NCI-H2107 treated with DMSO at 0.1 percent for 48 hours (cell line): ENCODE data around the gene RTN4RL1.
"Not testable (repeated sequence)": the region's sequence is repeated elsewhere in the genome, so short reads cannot be mapped to it uniquely, and the experiment has no call there.

Experiments
- DNase-seq: peaks from one replicate; lab custom pipeline; 2025; ENCODE audit not compliant: unreplicated experiment; lab: John Stamatoyannopoulos, UW

RTN4RL1 gene

DNA sequence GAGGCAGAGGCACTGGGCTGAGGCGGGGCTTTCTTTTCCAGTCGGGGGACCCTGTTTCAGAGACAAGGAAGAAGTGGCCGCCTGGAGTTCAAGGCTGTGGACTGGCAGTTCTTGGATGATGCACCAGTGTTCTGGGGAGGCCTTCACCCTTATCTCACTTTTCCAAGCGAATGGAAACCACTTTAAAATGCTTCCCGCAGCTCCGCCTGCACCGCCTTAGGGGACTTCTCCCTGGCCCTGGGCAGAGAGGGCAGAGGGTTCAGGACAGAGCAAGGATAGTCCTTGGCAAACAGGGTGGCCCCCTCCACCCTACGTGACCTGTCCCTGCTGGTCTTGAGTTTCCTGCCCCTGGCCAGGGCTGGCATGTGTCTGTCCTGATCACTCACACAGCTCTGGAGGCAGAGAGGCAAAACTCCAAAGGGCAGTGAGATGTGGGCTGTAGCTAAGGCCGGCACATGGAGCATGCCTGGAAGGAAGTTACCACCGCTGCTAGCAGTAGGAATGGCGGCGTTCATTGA lies 20.6 kb downstream of the RTN4RL1 start:
- DNase-seq, result no peak

DNA sequence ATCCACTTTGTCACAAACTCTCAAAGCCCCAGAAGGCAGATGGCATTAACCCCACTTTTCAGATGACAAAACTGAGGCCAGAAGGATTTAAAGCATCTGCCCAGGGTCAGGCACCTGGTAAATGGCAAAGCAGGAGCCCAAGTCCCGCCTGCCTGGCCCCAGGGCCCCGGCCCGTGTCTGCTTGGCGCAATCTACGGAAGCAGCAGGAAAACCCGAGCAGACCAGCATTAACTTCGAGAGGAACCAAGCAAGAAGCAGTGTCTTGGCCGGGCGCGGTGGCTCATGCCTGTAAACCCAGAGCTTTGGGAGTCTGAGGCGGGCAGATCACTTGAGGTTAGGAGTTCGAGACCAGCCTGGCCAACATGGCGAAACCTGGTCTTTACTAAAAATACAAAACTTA lies 21.6 kb downstream of the RTN4RL1 start:
- DNase-seq, result no peak

DNA sequence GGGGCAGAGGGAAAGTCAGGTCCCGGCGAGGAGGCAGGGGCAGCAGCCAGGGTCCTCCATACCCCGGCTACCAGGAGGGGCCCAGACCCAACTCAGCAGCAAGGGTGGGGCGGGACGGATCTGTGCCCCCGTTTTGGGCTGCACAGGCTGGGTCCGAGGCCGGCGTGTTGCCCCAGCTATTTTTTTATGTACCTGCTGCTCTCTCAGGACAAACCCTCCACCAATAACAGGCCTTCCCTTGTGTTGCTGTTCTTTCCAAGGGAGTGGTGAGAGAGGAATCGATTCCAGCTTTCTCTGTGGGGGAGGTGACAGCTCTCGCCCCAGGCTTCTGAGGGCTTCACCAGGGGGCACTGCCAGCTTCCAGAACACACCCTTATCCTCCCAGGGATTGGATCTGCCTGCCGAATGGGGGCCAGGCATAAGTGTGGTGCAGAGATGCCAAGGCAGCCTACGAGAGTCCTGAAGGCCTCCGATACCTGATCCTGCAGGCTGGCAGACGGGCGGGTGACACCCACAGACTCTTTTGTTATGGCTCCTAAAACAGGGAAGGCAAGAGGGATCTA lies 22.3 kb downstream of the RTN4RL1 start:
- DNase-seq, result no peak

DNA sequence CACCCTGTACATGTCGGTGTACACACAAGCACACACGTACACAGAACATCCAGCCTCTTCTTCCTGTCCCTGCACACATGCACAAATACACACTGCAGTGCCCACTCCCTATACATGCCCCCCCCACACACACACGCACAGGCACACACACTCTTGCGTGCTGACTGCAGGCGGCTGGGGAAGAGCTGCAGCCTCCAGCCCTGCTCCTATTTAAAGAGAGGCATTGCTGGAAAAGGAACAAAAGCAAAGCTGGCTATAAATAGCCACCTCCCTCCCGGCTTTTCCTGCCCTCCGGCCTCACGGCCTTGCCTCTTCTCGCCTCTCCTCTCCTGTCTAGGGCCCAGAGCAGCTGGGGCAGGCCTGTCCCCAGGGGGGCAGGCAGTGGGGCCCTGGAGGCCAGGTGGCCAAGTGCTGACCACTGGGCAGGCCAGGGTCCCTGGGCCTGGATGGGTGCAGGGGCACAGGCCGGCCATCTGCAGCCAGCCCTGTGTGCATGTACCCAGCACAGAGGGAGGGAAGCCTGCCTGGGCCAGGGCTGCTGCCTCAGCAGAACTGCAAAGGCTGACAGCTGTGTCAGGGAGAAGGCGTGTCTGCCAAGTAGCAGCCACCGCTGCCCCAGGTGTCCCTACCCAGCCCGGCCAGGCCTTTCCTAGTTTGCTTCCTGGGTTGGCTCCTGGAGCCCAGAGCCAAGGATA lies 25.4 kb downstream of the RTN4RL1 start:
- DNase-seq, result no peak

DNA sequence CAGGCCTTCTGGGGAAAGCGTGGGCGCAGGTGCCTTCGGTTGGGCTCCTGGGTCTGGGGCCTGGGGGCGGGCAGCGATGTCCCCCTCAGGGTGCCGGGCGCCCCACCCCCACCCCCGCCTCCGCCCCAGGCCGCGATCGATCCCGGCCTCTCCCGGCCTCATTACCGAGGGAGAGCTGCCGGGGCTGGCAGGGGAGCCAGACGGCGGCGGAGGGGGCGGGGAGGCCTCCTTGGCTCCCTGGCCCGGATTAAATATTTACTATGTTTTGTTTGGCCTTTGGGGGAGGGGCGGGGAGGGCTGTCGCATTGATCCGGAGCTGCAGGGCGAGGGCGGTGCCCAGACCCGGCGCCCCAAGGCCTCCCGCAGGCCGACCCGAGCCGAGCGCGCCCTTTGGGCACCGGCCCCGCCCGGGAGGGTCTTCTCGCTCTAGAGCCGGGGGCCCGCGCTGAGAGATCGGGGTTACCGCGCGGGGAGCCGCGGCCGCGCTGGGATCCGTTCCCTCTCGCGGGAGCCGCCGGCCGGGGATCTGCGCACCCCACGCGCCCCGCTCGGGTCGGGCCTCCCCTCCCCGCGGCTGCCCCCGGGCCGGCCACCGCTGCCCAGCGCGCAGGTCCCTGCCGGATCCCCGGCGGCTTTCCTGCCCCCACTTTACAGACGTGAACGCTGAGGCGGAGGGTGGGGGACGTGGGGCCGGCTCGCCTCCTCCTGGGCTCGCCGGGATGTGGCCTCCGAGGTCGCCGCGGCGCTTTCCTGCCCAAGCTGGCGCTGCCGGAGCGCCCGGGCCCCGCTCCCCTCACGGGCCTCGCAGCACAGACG lies 27.0 kb downstream of the RTN4RL1 start:
- no peak for DNase-seq

DNA sequence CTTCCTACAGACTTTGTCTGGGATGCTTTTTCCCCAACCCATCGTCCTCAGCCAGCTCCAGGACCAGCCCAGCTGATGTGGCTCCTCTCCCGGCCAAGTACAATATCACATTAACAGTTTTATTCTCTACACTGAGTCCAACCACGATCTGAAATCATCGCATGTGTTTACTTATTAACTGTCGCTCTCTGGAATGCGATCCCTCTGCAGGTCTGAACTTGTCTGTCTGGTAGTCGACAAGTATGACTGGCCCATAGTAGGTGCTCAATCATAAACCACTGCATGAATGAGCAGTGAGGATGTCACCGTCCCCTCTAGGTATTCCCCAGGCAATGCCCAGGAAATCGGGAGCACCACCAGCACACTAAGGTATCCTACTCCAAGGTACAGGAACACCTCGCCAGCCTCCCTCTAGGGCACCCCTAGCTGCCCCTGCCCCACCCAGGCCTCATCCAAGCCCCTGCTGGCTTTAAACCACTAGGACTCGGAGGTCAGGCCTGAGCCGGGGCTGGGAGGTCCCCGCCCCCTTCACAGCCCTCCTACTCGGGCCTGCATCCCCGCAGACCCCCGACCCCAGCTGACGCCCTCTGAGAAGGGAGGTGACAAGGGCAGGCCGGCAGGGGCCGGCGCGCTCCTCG lies 27.7 kb downstream of the RTN4RL1 start:
- DNase-seq, result no peak

DNA sequence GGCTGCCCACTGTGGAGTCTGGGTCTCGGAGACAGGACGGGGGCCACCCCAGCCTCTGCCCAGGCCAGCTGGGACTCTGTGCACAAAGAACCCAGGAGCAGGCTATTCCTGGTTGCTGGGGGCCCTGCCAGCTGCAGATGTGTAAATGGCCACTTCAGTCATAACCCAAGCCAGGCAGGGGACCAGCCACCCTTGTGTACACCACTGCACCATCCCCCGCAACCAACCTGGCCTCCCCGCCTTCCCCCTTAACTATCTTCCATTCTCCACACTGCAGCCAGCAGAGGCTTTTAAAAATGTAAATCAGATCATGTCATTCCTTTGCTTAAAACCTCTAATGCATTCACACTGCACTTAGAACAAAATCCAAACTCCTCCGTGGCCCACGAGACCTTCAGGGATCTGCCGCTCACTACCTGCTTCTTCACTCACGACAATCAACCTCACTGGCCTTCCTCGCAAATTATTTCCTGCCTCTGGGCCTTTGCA lies 28.3 kb downstream of the RTN4RL1 start:
- no peak for DNase-seq

DNA sequence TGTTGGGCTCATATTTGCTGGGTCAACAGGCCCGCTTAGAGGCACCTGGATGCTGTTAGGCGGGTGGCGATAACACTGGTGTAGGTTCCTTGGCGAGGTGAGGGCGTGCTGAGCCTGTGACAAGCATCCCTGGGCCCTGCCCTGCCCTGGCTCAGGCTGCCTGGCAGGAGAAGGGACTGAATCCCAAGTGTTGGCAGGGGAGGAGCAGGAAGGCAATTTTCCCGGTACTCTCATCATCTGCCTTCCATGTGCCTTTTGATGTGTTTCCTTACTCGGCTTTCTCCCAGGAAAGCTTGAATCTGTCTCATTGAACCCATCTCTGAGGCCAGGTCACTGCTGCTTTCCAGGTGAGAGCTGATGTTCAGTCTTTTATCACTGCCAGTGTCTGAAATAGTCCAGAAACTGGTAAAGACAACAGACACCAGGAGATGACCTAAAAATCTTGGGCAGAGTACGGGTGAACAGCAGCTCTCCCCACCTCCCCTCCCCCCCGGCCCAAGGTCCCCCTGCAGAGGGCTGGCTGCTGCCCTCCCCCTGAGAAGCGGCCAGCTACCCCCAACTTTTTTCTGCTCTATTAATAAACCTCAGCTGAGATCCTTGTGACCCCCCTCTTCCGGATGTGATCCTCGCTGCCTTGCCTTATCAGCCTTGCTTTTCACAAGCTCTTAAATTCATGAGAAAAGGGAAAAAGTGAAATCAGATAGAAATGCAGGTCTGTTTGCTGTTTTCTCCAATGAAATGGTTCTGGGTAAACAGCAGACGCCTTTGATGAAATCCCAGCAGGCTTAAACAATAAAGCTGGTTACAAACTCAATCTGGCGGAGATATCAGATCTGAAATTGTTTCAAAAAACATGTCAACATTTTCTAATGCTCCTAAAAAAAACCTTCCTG lies 29.0 kb downstream of the RTN4RL1 start:
- no peak for DNase-seq

DNA sequence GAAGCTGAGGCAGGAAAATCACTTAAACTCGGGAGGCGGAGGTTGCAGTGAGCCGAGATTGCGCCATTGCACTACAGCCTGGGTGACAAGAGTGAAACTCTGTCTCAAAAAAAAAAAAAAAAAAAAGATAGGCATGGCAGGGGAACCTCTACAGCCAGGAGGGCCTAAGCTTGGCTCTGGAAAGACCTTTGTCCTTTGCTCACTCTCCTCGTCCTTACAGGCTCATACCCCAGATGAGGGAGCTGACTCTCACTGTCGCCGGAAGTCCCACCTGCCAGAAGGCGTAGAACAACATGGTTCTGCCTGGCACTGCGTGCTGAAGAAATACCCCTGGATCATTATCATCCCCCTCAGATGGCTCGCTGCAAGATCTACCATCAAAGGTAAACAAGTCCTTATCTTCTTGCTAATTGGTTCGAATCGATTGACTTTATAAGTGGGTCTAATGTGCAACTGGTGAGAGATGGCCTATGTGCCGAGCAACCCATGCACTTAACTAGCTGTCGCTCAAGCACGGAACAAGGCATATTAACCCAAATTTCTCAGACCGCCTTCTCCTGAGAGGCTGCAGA lies 29.7 kb downstream of the RTN4RL1 start:
- DNase-seq, result no peak

DNA sequence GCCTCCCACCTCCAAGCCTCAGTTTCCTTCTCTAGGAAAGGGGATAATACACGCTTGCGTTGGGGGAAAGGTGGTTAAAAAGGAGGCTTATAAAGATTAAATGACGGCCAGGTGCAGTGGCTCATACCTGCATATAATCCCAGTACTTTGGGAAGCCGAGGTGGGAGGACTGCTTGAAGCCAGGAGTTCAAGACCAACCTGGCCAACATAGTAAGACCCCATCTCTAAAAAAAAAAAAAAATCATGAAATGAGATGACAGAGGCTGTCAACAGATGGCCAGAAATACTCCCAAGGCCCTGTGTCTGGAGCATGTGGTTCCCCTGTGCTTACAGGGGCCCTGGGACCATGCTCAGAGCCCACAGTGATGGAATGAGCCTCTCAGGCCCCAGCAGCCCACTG lies 30.4 kb downstream of the RTN4RL1 start:
- no peak for DNase-seq

DNA sequence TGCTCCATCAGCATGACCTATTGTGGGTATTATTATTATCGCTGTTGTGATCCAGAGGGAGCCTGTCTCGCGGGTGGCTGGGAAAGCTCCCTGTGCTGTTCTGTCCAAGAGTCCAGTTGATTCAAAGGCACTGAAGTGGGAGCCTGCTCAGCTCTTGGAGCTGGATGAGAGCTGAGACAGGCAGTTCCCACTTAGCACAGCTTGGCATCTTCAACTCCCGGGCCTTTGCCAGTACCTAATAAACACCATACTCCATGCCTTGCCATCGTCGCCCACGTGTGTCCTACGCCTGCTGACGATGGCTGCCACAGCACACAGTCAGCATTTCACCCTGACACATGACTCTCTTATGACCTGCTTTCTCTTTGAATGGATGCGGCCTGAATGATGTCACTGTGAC lies 32.6 kb downstream of the RTN4RL1 start:
- no peak for DNase-seq

DNA sequence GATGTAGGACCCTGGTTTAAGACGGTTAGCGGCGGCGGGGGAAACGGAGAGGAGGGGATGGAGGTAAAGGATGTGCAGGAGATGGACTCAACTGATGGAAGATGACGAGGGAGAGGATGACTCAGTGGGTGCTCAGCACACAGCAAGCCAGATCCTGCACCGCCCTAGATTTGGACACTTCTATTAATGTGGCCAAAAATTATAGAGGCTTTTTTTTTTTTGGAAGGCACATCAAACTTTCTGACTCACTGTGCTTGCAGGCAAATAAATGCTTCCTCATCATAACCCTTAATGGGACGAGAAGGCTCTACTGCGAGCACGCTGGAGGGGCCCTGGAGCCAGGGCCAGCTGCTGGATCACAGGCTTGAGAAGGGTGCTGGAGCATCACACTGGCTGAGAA lies 36.0 kb downstream of the RTN4RL1 start:
- DNase-seq, result no peak

DNA sequence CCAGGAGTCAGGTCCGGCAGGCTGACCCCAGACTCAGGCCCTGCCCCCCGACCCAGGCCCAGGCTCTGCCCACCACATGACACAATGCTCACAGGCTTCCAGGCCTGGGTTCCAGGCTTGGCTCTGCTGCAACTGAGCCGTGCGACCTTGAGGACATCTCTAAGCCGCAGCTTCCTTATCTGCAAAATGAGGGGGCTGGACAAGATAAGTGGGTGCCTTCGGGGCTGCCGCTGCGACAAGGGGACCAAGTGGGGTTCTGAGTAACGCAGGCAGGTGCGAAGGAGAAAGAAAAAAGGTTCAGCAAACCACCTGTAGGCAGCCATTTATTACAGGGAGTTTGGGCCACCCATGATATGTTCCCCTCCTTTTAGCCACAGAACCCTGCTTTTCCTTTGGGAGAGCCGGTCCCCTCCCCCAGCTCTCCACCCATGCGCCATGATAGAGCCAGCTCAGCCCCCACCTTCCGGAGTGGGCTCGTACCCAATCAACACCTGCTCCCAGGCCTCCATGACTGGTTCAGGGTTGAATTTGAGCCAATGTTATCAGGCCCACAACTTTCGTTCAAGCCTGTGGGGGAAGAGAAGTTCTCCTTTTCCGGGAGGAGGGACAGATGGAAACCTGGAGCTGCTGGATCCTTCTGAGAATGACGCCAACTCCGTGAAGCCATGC lies 38.2 kb downstream of the RTN4RL1 start:
- no peak for DNase-seq

DNA sequence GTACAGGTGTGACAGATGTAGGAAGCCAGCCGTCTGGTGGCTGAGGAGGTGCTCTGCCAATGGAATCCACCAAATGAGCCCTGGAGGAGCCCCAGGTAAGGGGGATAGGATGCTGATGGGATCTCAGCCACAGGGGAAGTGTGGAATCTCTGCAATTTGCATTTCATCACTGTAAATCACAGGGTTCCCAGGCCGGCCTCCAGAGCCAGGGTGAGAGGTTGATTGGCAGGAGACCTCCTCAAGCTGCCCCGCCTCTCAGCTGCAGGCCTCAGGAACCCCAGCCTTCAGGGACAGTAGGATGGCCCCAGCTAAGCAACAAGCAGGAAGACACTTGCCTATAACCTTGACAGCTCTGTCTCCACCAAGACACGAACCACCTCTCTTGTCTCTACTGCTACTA lies 39.4 kb downstream of the RTN4RL1 start:
- no peak for DNase-seq

DNA sequence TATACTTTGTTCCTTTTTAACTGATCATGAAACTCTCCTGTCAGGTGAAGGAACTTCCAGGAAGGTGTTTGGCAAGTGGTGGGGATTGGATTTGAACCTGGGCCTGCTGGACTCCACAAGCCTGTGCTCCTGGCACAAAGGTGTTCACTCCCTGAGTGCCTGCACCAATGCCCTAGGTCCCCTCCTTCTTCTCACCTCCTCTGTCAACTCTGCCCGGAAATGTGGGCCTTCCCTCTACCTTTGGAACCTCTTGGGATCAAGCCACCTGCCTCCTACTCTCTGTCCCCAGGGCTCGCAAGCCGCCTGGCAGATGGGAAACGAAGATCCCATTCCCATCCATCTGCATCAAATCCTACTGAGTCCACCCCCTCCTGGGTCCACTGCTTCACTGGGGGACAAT lies 40.0 kb downstream of the RTN4RL1 start:
- no peak for DNase-seq

DNA sequence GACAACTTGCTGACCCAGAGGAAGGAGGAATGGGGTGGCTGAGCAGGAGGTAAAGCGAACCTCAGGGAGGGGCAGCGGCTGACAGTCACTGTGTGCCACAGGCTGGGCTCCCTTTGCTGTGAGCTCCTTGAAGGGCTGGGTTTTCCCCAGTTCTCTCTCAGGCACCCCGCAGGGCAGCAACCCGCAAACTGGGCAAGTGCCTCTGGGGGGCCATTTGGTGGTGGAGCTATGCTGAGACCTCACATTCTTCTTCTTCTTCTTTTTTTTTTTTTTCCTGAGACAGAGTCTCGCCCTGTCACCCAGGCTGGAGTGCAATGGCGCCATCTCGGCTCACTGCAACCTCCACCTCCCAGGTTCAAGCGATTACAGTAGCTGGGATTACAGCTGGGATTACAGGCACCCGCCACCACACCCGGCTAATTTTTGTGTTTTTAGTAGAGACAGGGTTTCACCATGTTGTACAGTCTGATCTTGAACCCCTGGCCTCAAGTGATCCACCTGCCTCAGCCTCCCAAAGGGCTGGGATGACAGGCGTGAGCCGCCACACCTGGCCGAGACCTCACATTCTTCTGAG lies 42.3 kb downstream of the RTN4RL1 start:
- DNase-seq, result not testable (repeated sequence)

DNA sequence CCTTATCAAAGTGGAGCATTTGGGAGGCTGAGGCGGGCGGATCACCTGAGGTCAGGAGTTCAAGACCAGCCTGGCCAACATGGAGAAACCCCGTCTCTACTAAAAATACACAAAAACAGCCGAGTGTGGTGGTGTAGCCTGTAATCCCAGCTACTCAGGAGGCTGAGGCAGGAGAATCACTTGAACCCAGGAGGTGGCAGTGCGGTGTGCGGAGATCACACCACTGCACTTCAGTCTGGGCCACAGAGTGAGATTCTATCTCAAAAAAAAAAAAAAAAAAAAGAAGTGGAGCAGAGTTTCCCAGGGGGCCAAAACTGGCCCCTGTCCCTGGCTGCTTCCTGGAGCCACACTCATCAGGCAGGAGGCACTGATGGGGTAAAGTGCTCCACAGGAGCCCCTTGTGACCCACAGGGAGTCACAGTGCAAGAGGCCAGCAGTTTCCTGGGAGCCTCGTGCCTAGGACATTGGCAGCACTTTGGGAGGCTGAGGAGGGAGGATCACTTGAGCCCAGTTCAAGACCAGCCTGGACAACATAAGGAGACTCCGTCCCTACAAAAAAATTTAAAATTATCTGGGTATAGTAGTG lies 44.4 kb downstream of the RTN4RL1 start:
- DNase-seq, result no peak

DNA sequence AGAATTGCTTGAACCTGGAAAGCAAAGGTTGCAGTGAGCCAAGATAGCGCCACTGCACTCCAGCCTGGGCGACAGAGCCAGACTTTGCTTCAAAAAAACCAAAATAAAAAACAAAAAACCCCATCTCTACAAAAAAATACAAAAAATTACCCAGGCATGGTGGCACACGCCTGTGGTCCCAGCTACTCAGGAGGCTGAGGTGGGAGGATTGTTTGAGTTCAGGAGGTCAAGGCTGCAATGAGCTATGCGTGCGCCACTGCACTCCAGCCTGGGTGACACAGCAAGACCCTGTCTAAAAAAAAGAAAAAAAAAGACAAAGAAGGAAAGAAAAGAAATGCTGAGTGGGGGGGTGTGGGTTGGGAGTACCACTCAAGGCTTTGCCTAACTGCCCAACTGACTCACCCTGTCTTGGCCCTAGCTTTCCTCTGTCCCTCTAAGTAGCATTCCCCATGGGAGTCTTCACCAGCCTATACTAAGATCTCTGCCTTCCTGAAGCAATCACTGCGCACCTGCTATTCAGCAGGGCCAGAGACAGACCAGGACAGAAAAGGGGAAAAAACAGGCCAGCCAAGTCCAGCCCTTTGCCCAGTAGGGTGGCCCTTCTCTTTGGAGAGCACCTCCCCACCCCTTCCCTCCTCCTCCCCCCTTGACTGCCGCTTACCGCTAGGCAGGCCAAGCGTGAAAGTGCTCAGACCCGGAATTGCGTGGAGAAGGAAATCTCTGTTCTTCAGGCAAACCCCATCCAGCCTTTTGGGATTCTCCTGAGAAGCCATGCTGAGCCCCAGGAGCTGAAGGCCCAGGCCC lies 45.8 kb downstream of the RTN4RL1 start:
- no peak for DNase-seq
